ENCODE measurements around the gene SETD3.

Gene SETD3

GRCh38 chr14:99479906-99480869 is at the start of gene SETD3:
Gene SETD3, minus strand, starts transcription at chr14:99480859. Its CDS starts 15,054 bp downstream, at chr14:99465805.
- DNase-seq: peak; percentile 60

- DNase-seq: no peak
These were observed 49.2 kb upstream of the SETD3 start for GRCh38 chr14:99529899-99530298.

GRCh38 chr14:99527427-99528076 is 46.9 kb upstream of the SETD3 start:
- no peak for DNase-seq

GRCh38 chr14:99527026-99527425 is 46.4 kb upstream of the SETD3 start:
- no peak for DNase-seq

- no peak for DNase-seq
These were observed 45.0 kb upstream of the SETD3 start for GRCh38 chr14:99525699-99526080.

- no peak for DNase-seq
These were observed 44.4 kb upstream of the SETD3 start for GRCh38 chr14:99524804-99525698.

- no peak for DNase-seq
These were observed 43.5 kb upstream of the SETD3 start for GRCh38 chr14:99524091-99524661.

- DNase-seq: no peak
These were observed 43.0 kb upstream of the SETD3 start for GRCh38 chr14:99523704-99524055.

- DNase-seq: no peak
These were observed 42.5 kb upstream of the SETD3 start for GRCh38 chr14:99522934-99523703.

GRCh38 chr14:99522457-99522891 is 41.8 kb upstream of the SETD3 start:
- no peak for DNase-seq

GRCh38 chr14:99522025-99522401 is 41.4 kb upstream of the SETD3 start:
- DNase-seq: no peak

- DNase-seq: no peak
These were observed 40.7 kb upstream of the SETD3 start for GRCh38 chr14:99521176-99522024.

- no peak for DNase-seq
These were observed 40.0 kb upstream of the SETD3 start for GRCh38 chr14:99520571-99521081.

GRCh38 chr14:99519931-99520421 is 39.3 kb upstream of the SETD3 start:
- no peak for DNase-seq

- no peak for DNase-seq
These were observed 38.8 kb upstream of the SETD3 start for GRCh38 chr14:99519347-99519881.

GRCh38 chr14:99518441-99519346 is 38.0 kb upstream of the SETD3 start:
- DNase-seq: peak; percentile 84

- no peak for DNase-seq
These were observed 37.2 kb upstream of the SETD3 start for GRCh38 chr14:99517643-99518381.

- DNase-seq: no peak
These were observed 36.4 kb upstream of the SETD3 start for GRCh38 chr14:99516871-99517642.

Measured in stimulated activated CD4-positive, alpha-beta T cell treated with anti-CD3 and anti-CD28 coated beads, Interleukin-15, amount 100 ng/mL, for 24 hours (primary cell).